HG02981 (cell line): ENCODE results near the gene TMEM272.

Experiments
- ATAC-seq: cut with Tn5 transposase; IDR thresholded peaks from one replicate; pipeline ENCODE4 v1.9.1; 2021; ENCODE audit warnings: mild to moderate bottlenecking, moderate library complexity; ENCODE audit not compliant: unreplicated experiment

TMEM272 gene

GRCh38 chr13:51856027-51856736 lies 11.2 kb upstream of the TMEM272 start:
- no peak for ATAC-seq

DNA sequence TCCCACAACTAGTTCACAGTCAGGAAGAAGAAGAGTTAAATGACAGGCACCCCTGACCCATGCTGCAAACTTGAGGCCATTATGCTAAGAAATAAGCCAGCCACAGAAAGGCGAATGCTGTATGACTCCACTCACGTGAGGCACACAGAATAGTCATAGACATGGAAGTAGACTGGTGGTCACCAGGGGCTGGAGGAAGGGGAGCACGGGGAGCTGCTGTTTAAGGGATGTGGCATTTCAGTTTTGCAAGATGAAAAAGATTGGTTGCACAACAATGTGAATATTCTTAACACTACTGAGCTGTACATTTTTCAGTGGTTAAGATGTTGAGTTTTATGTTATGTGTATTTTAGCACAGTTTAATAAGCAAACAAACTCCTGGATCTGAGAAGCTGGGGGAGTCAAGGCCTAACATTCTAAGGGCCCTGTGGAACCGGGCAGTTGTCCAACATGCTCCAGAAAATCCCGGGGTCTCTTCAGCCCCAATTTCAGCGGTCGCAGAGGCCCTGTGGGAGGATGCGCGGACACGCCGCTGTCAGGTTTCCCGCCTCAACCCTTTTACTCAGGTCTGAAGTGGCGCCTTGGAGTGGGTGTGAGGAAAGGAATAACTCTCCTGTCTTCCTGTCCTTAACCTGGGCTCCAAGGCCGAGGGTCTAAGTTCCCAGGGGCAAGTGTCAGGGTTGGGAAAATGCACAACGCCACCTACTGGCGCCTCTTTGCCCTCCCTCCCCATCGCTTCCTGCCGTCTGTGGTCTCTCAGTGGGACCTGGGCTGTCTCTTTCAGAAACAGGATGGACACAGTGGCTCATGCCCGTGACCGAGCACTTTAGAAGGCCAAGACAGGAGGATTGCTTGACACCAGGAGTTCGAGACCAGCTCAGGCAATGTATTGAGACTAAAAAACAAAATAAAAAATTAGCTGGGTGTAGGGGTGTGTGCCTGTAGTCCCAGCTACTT lies 4.4 kb upstream of the TMEM272 start:
- no peak for ATAC-seq

- no peak for ATAC-seq
These were observed 3.7 kb upstream of the TMEM272 start for GRCh38 chr13:51848674-51849073.

DNA sequence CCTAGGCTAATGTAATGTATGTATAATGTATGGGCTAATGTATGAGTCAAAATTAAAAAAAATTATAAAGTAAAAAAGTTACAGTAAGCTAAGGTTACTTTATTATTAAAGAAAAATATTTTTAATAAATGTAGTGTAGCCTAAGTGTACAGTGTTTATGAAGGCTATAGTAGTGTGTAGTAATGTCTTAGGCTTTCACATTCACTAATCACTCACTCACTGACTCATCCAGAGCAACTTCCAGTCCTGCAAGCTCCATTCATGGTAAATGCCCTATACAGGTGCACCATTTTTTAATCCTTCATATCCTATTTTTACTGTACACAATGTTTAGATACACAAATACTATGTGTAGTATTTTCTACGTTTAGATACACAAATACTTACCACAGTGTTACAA lies 1.8 kb upstream of the TMEM272 start:
- ATAC-seq = no peak

- no peak for ATAC-seq
These were observed 769 bp upstream of the TMEM272 start for GRCh38 chr13:51845574-51846318.

DNA sequence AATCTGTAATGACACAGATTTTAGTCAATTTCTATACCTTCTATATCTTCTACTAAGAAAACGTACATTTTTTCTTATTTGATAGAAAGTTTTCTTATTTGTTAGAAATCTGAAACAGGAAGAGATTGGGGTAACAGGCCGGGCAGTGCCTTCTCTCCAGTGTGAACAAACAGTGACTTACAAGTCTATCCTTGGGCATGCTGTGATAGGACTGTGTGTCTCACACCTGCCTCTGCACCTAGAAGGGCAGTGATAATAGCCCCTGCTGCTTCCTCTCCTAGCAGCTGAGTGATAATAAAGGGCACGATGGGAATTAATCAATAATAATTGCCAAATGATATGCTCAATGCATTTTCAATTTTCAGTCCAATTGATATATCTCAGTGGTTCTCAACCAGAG lies 1.4 kb downstream of the TMEM272 start:
- ATAC-seq = no peak

DNA sequence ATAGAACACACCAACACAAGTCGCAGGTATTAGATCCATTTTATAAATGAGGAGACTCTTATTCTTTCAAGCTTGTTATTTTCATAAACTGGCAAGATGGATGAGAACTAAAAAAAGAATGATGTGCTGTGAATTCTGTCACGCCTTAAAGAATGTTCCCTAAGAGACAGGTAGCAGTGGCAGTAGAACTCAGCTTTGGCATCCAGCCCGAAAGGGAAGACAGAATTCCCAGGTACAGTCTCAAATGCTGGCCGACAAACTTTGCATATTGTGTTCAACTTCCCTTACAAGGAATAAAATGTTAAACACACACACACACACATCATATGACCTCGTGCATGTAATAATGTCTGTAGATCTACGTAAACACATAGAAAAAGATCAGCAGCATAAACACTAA lies 3.2 kb downstream of the TMEM272 start:
- no peak for ATAC-seq

DNA sequence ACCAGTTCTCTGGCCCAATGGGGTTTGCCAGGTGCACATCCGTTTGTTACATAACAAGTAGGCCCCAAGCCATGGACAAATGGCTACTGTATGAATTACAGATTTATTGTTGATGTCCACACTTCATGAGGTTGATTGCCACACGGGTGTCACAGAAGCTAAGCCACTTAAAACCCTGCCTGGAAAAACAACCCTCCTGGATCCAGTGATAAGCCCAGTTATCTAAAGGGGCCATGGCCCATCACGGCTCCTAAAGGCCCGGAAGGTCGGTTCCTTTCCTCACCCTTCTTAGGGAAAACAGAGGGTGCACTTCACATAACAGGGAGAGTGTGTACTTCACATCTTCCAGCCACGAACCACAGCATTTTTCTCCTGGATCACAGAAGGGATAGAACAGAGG lies 4.1 kb downstream of the TMEM272 start:
- no peak for ATAC-seq

- ATAC-seq = no peak
These were observed 5.1 kb downstream of the TMEM272 start for GRCh38 chr13:51839711-51840540.

DNA sequence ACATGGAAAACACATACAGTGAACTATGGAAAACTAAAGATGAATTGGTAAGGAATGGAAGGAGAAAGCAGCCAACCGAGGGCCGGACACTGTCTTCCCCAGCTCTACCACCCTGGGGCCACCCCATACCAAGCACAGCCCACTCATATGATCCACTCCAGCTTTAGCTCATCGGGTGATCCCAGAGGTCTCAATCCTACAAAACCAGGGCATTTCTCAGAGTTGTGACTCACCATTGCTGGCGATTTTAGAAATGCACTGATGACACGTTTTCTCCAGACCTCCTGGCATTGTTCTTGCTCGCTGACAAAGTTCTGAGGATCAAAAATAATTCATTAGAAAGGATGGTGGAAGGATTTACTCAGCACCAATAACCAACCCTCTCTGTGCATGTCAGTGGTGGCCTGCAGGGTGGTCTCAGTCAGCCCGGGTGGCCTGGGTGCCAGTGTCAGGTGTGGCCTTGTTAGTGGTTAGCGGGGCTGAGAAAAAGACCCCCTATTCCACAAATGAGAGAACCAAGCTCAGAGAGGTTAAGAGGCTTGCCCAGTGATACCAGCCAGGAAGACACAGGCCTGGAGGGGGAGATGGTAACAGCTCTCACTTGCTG lies 6.6 kb downstream of the TMEM272 start:
- no peak for ATAC-seq

GRCh38 chr13:51837016-51837415 lies 8.0 kb downstream of the TMEM272 start:
- no peak for ATAC-seq

- no peak for ATAC-seq
These were observed 10.3 kb downstream of the TMEM272 start for GRCh38 chr13:51834581-51835171.

DNA sequence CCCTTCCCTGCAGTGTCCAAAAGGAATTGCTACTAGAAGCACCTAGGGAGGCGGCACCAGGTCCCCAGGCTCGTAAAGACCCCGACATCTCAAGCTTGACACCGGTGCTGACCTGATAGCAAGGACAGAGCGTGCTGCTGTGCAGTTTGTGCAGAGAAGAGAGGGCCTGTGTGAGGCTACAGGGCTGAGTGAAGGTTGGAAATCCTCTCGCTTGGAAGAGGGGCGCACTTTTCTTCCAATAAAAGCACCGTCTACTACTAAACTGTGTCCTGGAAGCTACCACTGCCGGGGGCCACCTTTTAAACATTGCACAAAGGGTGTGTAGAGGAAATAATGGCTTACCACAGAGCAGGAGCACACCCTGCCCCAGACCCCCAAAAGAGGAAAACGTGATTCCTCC lies 11.0 kb downstream of the TMEM272 start:
- ATAC-seq = no peak

DNA sequence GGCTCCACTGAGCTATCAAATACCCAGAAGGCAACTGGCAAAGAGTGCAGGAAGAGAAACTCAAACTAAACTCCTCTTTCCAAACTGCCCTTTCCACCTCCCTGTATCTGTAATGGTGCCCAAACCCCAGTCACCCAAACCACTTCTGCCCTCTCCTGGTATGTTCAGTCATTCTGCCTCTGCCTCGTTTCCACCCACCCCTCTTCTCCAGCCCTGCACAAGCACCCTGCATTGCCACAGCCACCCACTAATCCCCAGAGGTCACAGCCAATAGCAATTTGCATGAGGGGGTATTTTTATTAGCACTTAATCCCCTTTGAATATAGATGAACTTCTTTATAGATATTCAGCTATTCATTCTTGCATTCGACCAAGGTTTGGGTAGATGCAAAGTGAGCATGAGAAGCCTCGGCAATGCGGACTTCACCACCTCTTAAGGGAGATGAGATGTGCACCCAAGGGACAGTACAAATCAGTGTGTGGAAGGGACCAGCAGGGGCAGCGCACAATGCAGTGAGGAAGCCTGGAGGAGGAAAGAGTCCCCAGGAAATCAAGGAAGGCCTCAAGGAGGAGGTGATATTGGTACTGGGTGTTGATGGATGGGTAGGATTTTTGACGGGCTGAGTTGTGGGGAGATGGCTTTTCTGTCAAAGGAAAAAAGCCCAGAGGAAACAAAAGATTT lies 12.4 kb downstream of the TMEM272 start:
- ATAC-seq = peak; percentile 68

- ATAC-seq = no peak
These were observed 13.5 kb downstream of the TMEM272 start for GRCh38 chr13:51831519-51831918.

DNA sequence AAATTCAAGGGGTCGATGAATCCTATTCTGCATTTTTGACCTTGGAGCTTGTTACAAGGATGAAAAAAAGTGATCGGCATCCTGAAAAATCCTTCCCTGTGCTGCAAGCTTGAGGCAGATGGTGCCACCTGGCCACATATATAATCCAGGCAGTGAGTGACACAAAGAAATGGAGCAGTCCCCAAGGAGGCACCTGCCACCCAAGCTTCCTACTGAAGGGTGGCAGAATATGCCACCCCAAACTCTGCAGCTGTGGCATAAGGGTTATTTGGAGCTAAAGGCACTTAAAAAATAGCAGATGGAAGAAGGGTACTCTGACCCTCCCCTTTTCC lies 15.4 kb downstream of the TMEM272 start:
- ATAC-seq = no peak

GRCh38 chr13:51828730-51829567 lies 16.0 kb downstream of the TMEM272 start:
- no peak for ATAC-seq

DNA sequence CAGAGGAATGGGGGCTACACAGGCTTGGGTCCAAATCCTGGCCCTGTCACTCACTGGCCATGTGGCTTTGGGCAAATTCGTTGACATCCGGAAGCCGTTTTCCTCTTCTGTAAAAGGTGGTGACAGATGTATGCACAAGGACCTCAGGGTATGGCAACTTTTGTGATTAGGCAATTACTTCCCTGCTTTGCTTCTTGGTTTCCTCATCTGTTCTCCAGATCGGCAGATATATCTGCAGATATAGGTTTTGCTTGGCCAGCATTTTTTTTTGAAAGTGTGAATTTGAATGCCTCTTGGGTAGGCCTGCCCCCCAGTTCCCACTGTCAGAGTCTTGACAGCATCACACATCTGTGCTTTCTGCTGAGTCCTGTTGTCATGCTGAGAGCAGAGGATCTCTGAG lies 17.7 kb downstream of the TMEM272 start:
- ATAC-seq = no peak
